ENCODE measurements around the gene ST8SIA6.

The ST8SIA6 gene

GRCh38 chr10:17422931-17423330 lies 31.5 kb downstream of the ST8SIA6 start:
- H3K4me1 ChIP-seq (ENCODE audit: control insufficient read depth in 1 of 2, insufficient read depth in 2 of 2, low read length in 2 of 2) = no peaks in the 10 kb centered on the region
- no peak overlapping the region for H3K27ac ChIP-seq (ENCODE audit: low read length)
- no peaks in the 10 kb centered on the region for H3K36me3 ChIP-seq (ENCODE audit: control insufficient read depth in 1 of 2, insufficient read depth in 2 of 2, low read length in 2 of 2)
- no peaks in the 10 kb centered on the region for H3K9me3 ChIP-seq (ENCODE audit: control insufficient read depth in 1 of 2, low read length in 2 of 2)
- H3K27me3 ChIP-seq (ENCODE audit: low read depth, low read length) = no peaks in the 10 kb centered on the region
- no peak overlapping the region for H3K4me3 ChIP-seq (ENCODE audit: low read depth in 1 of 2, low read length in 2 of 2)

GRCh38 chr10:17418249-17418648 lies 36.1 kb downstream of the ST8SIA6 start:
- H3K36me3 ChIP-seq (ENCODE audit: control insufficient read depth in 1 of 2, insufficient read depth in 2 of 2, low read length in 2 of 2) = no peaks in the 10 kb centered on the region
- no peaks in the 10 kb centered on the region for H3K4me1 ChIP-seq (ENCODE audit: control insufficient read depth in 1 of 2, insufficient read depth in 2 of 2, low read length in 2 of 2)
- H3K9me3 ChIP-seq (ENCODE audit: control insufficient read depth in 1 of 2, low read length in 2 of 2) = no peaks in the 10 kb centered on the region
- H3K4me3 ChIP-seq (ENCODE audit: low read depth in 1 of 2, low read length in 2 of 2) = no peak overlapping the region
- H3K27me3 ChIP-seq (ENCODE audit: low read depth, low read length) = no peaks in the 10 kb centered on the region
- no peak overlapping the region for H3K27ac ChIP-seq (ENCODE audit: low read length)

- Histone ChIP-seq H3K27me3 (ENCODE audit: low read depth, low read length) (no peaks in the 10 kb centered on the region), H3K9me3 (ENCODE audit: control insufficient read depth in 1 of 2, low read length in 2 of 2) (no peaks in the 10 kb centered on the region), H3K36me3 (ENCODE audit: control insufficient read depth in 1 of 2, insufficient read depth in 2 of 2, low read length in 2 of 2) (no peaks in the 10 kb centered on the region), H3K4me3 (ENCODE audit: low read depth in 1 of 2, low read length in 2 of 2) (no peak overlapping the region), H3K4me1 (ENCODE audit: control insufficient read depth in 1 of 2, insufficient read depth in 2 of 2, low read length in 2 of 2) (no peaks in the 10 kb centered on the region), H3K27ac (ENCODE audit: low read length) (no peak overlapping the region)
These were observed 37.8 kb downstream of the ST8SIA6 start for GRCh38 chr10:17416442-17417211.

GRCh38 chr10:17415046-17415658 lies 39.2 kb downstream of the ST8SIA6 start:
- Histone ChIP-seq H3K27me3 (ENCODE audit: low read depth, low read length) (no peaks in the 10 kb centered on the region), H3K27ac (ENCODE audit: low read length) (no peak overlapping the region), H3K4me3 (ENCODE audit: low read depth in 1 of 2, low read length in 2 of 2) (no peak overlapping the region), H3K9me3 (ENCODE audit: control insufficient read depth in 1 of 2, low read length in 2 of 2) (no peaks in the 10 kb centered on the region), H3K36me3 (ENCODE audit: control insufficient read depth in 1 of 2, insufficient read depth in 2 of 2, low read length in 2 of 2) (no peaks in the 10 kb centered on the region), H3K4me1 (ENCODE audit: control insufficient read depth in 1 of 2, insufficient read depth in 2 of 2, low read length in 2 of 2) (no peaks in the 10 kb centered on the region)

- H3K27ac ChIP-seq (ENCODE audit: low read length) = no peak overlapping the region
- H3K9me3 ChIP-seq (ENCODE audit: control insufficient read depth in 1 of 2, low read length in 2 of 2) = no peaks in the 10 kb centered on the region
- H3K36me3 ChIP-seq (ENCODE audit: control insufficient read depth in 1 of 2, insufficient read depth in 2 of 2, low read length in 2 of 2) = no peaks in the 10 kb centered on the region
- no peak overlapping the region for H3K4me3 ChIP-seq (ENCODE audit: low read depth in 1 of 2, low read length in 2 of 2)
- no peaks in the 10 kb centered on the region for H3K27me3 ChIP-seq (ENCODE audit: low read depth, low read length)
- no peaks in the 10 kb centered on the region for H3K4me1 ChIP-seq (ENCODE audit: control insufficient read depth in 1 of 2, insufficient read depth in 2 of 2, low read length in 2 of 2)
These were observed 39.9 kb downstream of the ST8SIA6 start for GRCh38 chr10:17414484-17414883.

GRCh38 chr10:17413876-17414275 lies 40.5 kb downstream of the ST8SIA6 start:
- Histone ChIP-seq H3K9me3 (ENCODE audit: control insufficient read depth in 1 of 2, low read length in 2 of 2) (no peaks in the 10 kb centered on the region), H3K36me3 (ENCODE audit: control insufficient read depth in 1 of 2, insufficient read depth in 2 of 2, low read length in 2 of 2) (no peaks in the 10 kb centered on the region), H3K27ac (ENCODE audit: low read length) (no peak overlapping the region), H3K4me3 (ENCODE audit: low read depth in 1 of 2, low read length in 2 of 2) (no peak overlapping the region), H3K27me3 (ENCODE audit: low read depth, low read length) (no peaks in the 10 kb centered on the region), H3K4me1 (ENCODE audit: control insufficient read depth in 1 of 2, insufficient read depth in 2 of 2, low read length in 2 of 2) (no peaks in the 10 kb centered on the region)

GRCh38 chr10:17412323-17412722 lies 42.1 kb downstream of the ST8SIA6 start:
- H3K27ac ChIP-seq (ENCODE audit: low read length) = no peak overlapping the region
- no peaks in the 10 kb centered on the region for H3K36me3 ChIP-seq (ENCODE audit: control insufficient read depth in 1 of 2, insufficient read depth in 2 of 2, low read length in 2 of 2)
- no peaks in the 10 kb centered on the region for H3K27me3 ChIP-seq (ENCODE audit: low read depth, low read length)
- H3K4me1 ChIP-seq (ENCODE audit: control insufficient read depth in 1 of 2, insufficient read depth in 2 of 2, low read length in 2 of 2) = no peaks in the 10 kb centered on the region
- H3K9me3 ChIP-seq (ENCODE audit: control insufficient read depth in 1 of 2, low read length in 2 of 2) = no peaks in the 10 kb centered on the region
- no peak overlapping the region for H3K4me3 ChIP-seq (ENCODE audit: low read depth in 1 of 2, low read length in 2 of 2)

- no peak overlapping the region for H3K27ac ChIP-seq (ENCODE audit: low read length)
These were observed 43.5 kb downstream of the ST8SIA6 start for GRCh38 chr10:17410907-17411306.

GRCh38 chr10:17409170-17409733 lies 45.1 kb downstream of the ST8SIA6 start:
- H3K9me3 ChIP-seq (ENCODE audit: control insufficient read depth in 1 of 2, low read length in 2 of 2) = no peaks in the 10 kb centered on the region
- no peak overlapping the region for H3K27ac ChIP-seq (ENCODE audit: low read length)
- no peaks in the 10 kb centered on the region for H3K27me3 ChIP-seq (ENCODE audit: low read depth, low read length)
- no peaks in the 10 kb centered on the region for H3K36me3 ChIP-seq (ENCODE audit: control insufficient read depth in 1 of 2, insufficient read depth in 2 of 2, low read length in 2 of 2)
- no peak overlapping the region for H3K4me3 ChIP-seq (ENCODE audit: low read depth in 1 of 2, low read length in 2 of 2)
- no peaks in the 10 kb centered on the region for H3K4me1 ChIP-seq (ENCODE audit: control insufficient read depth in 1 of 2, insufficient read depth in 2 of 2, low read length in 2 of 2)

More at GRCh38 chr10:17410907-17411306, 43.5 kb downstream of the ST8SIA6 start:
- Histone ChIP-seq H3K27me3 (ENCODE audit: low read depth, low read length) (no peaks in the 10 kb centered on the region), H3K4me3 (ENCODE audit: low read depth in 1 of 2, low read length in 2 of 2) (no peak overlapping the region), H3K4me1 (ENCODE audit: control insufficient read depth in 1 of 2, insufficient read depth in 2 of 2, low read length in 2 of 2) (no peaks in the 10 kb centered on the region), H3K9me3 (ENCODE audit: control insufficient read depth in 1 of 2, low read length in 2 of 2) (no peaks in the 10 kb centered on the region), H3K36me3 (ENCODE audit: control insufficient read depth in 1 of 2, insufficient read depth in 2 of 2, low read length in 2 of 2) (no peaks in the 10 kb centered on the region)

- Histone ChIP-seq H3K4me3 (ENCODE audit: low read depth in 1 of 2, low read length in 2 of 2) (no peak overlapping the region), H3K27me3 (ENCODE audit: low read depth, low read length) (no peaks in the 10 kb centered on the region), H3K4me1 (ENCODE audit: control insufficient read depth in 1 of 2, insufficient read depth in 2 of 2, low read length in 2 of 2) (no peaks in the 10 kb centered on the region), H3K36me3 (ENCODE audit: control insufficient read depth in 1 of 2, insufficient read depth in 2 of 2, low read length in 2 of 2) (no peaks in the 10 kb centered on the region), H3K9me3 (ENCODE audit: control insufficient read depth in 1 of 2, low read length in 2 of 2) (no peaks in the 10 kb centered on the region), H3K27ac (ENCODE audit: low read length) (no peak overlapping the region)
These were observed 47.3 kb downstream of the ST8SIA6 start for GRCh38 chr10:17407047-17407446.

- H3K4me3 ChIP-seq (ENCODE audit: low read depth in 1 of 2, low read length in 2 of 2) = no peak overlapping the region
- H3K27me3 ChIP-seq (ENCODE audit: low read depth, low read length) = no peaks in the 10 kb centered on the region
- H3K9me3 ChIP-seq (ENCODE audit: control insufficient read depth in 1 of 2, low read length in 2 of 2) = no peaks in the 10 kb centered on the region
- no peaks in the 10 kb centered on the region for H3K36me3 ChIP-seq (ENCODE audit: control insufficient read depth in 1 of 2, insufficient read depth in 2 of 2, low read length in 2 of 2)
- no peaks in the 10 kb centered on the region for H3K4me1 ChIP-seq (ENCODE audit: control insufficient read depth in 1 of 2, insufficient read depth in 2 of 2, low read length in 2 of 2)
- H3K27ac ChIP-seq (ENCODE audit: low read length) = no peak overlapping the region
These were observed 48.2 kb downstream of the ST8SIA6 start for GRCh38 chr10:17406036-17406834.

Measured in muscle layer of duodenum (tissue), 2 donors.